Measurements from ENCODE around the gene SPECC1L.

- TF ChIP-seq CTCF (IDR thresholded peaks at IDR 0.05) (no peak), POLR2A (IDR thresholded peaks at IDR 0.05) (no peak), EP300 (IDR thresholded peaks at IDR 0.05) (no peak), POLR2AphosphoS5 (IDR thresholded peaks at IDR 0.05) (no peak)
Measured at GRCh38 chr22:24310969-24311368, 40.3 kb downstream of the SPECC1L start.
